Activated naive CD4-positive, alpha-beta T cell treated with anti-CD3 and anti-CD28 coated beads, Interleukin-2, amount 10 ng/mL, durations not matched to agents 7 days and 5 days (primary cell): ENCODE measurements around the gene SNX5.

Source experiments
- CTCF ChIA-PET: fragments of 350-600 bp; sonication (Branson Sonifier 250); formaldehyde crosslinking; loops from one replicate; lab custom pipeline; 2021; ENCODE audit warnings: antibody characterized with exemption; lab: Charles Lee
- DNase-seq: peaks from one replicate; pipeline ENCODE4 v3.0.0-alpha.2; 2020
- H3K27ac Mint-ChIP-seq: one replicate; pipeline ENCODE4 v1.8.0; 2021; ENCODE audit warnings: mild to moderate bottlenecking, moderate library complexity, mixed read lengths
- H3K27me3 Mint-ChIP-seq: one replicate; pipeline ENCODE4 v1.8.0; 2021; ENCODE audit warnings: mild to moderate bottlenecking, mixed read lengths
- H3K36me3 Mint-ChIP-seq: one replicate; pipeline ENCODE4 v1.8.0; 2021; ENCODE audit warnings: mixed read lengths
- H3K4me1 Mint-ChIP-seq: one replicate; pipeline ENCODE4 v1.8.0; 2021; ENCODE audit warnings: mixed read lengths
- H3K4me3 Mint-ChIP-seq: one replicate; pipeline ENCODE4 v1.8.0; 2021; ENCODE audit warnings: mild to moderate bottlenecking, moderate library complexity, mixed read lengths
- H3K9me3 Mint-ChIP-seq: one replicate; pipeline ENCODE4 v1.8.0; 2021; ENCODE audit warnings: mixed read lengths

Gene SNX5

GRCh38 chr20:17896771-17897369 lies 71.7 kb downstream of the SNX5 start:
- H3K4me1 Mint-ChIP-seq = peaks cover 13% of the 10 kb centered on the region
- CTCF ChIA-PET = interaction anchor here (1.2 to 2.5 kb wide), 5 partner anchors 12 to 360 kb away, joined by 3 to 11 read pairs (median 3); no protein-coding TSS in a partner anchor

DNA sequence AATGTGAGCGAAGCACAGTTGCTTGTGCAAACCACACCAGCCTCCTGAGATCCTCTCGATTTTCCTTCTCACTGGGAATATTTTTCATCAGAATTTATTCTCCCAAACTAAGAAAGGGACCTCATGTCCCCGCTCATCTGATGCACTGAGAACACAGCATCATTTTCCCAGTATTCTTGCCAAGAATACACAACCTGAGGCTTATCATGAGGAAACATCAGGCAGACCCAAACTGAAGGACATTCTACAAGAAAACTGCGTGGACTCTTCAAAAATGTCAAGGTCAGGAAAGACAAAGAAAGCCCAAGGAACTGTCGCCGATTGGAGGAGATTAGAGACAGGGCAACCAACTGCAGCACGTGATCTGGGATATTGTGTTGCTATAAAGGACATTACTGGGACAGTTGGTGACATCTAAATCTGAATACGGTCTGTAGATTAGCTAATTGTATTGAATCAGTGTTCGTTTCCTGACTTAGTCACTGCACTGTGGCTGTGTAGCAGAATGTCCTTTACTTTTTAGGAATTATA lies 72.3 kb downstream of the SNX5 start:
- no peak for DNase-seq
- CTCF ChIA-PET = interaction anchor here (0.8 to 2.5 kb wide), 6 partner anchors 11 to 391 kb away, joined by 3 to 11 read pairs (median 4); no protein-coding TSS in a partner anchor
- H3K36me3 Mint-ChIP-seq = no peaks in the 10 kb centered on the region
- H3K4me3 Mint-ChIP-seq = no peak overlapping the region
- peaks cover 64% of the 10 kb centered on the region for H3K27me3 Mint-ChIP-seq
- H3K27ac Mint-ChIP-seq = no peak overlapping the region
- H3K4me1 Mint-ChIP-seq = peaks cover 13% of the 10 kb centered on the region
- H3K9me3 Mint-ChIP-seq = no peaks in the 10 kb centered on the region

More at GRCh38 chr20:17896771-17897369, 71.7 kb downstream of the SNX5 start:
- Mint-ChIP-seq H3K4me3 (no peak overlapping the region), H3K9me3 (no peaks in the 10 kb centered on the region), H3K27me3 (peaks cover 57% of the 10 kb centered on the region), H3K36me3 (no peaks in the 10 kb centered on the region), H3K27ac (no peak overlapping the region)
- DNase-seq = no peak

GRCh38 chr20:17895641-17896171 lies 72.9 kb downstream of the SNX5 start:
- Mint-ChIP-seq H3K9me3 (no peaks in the 10 kb centered on the region), H3K4me1 (peaks cover 13% of the 10 kb centered on the region), H3K4me3 (peak overlapping the region; percentile 30), H3K27me3 (peaks cover 66% of the 10 kb centered on the region), H3K27ac (no peak overlapping the region), H3K36me3 (no peaks in the 10 kb centered on the region)
- CTCF ChIA-PET = interaction anchor here (0.6 to 1.9 kb wide), 7 partner anchors 10 to 391 kb away, joined by 3 to 10 read pairs (median 3); partner anchors contain the start of gene RRBP1
- DNase-seq = peak; percentile 57

- Mint-ChIP-seq H3K4me3 (no peak overlapping the region), H3K27ac (no peak overlapping the region), H3K4me1 (peaks cover 13% of the 10 kb centered on the region), H3K27me3 (peaks cover 63% of the 10 kb centered on the region), H3K9me3 (no peaks in the 10 kb centered on the region), H3K36me3 (no peaks in the 10 kb centered on the region)
- no peak for DNase-seq
- CTCF ChIA-PET = no interaction called here
These were observed 75.1 kb downstream of the SNX5 start for GRCh38 chr20:17893445-17893844.

GRCh38 chr20:17892189-17892938 lies 76.2 kb downstream of the SNX5 start:
- CTCF ChIA-PET = no interaction called here
- Mint-ChIP-seq H3K36me3 (no peaks in the 10 kb centered on the region), H3K4me1 (peaks cover 13% of the 10 kb centered on the region), H3K27me3 (peaks cover 54% of the 10 kb centered on the region), H3K27ac (no peak overlapping the region), H3K4me3 (no peak overlapping the region), H3K9me3 (no peaks in the 10 kb centered on the region)
- DNase-seq = no peak
